T-helper 1 cell treated with Interleukin-12 subunit alpha and Interleukin-12 subunit beta and Interleukin-4 antibody, amounts not matched to agents 30 ng/mL and 1 ng/mL, for 36 hours (primary cell): Measurements from ENCODE around the gene PLD6. TPM values are rescaled to one million over a fixed set of nuclear protein-coding genes. Genes with fewer than 3 reads are reported as not detected.
"Not testable (repeated sequence)": the region's sequence is repeated elsewhere in the genome, so short reads cannot be mapped to it uniquely, and the experiment has no call there.

Source experiments
- intact Hi-C: fragments of 100-400 bp; cut with micrococcal nuclease; formaldehyde crosslinking; loops from one replicate; pipeline ENCODE4 v1.15.1; 2024
- total RNA-seq: library from RNA; stranded (reverse); gene quantifications from 2 replicates; pipeline ENCODE4 v1.2.3, GENCODE V29; 2022

PLD6 gene, protein sequence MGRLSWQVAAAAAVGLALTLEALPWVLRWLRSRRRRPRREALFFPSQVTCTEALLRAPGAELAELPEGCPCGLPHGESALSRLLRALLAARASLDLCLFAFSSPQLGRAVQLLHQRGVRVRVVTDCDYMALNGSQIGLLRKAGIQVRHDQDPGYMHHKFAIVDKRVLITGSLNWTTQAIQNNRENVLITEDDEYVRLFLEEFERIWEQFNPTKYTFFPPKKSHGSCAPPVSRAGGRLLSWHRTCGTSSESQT
- total RNA-seq = 9.2 and 9.8 TPM in 2 replicates

DNA sequence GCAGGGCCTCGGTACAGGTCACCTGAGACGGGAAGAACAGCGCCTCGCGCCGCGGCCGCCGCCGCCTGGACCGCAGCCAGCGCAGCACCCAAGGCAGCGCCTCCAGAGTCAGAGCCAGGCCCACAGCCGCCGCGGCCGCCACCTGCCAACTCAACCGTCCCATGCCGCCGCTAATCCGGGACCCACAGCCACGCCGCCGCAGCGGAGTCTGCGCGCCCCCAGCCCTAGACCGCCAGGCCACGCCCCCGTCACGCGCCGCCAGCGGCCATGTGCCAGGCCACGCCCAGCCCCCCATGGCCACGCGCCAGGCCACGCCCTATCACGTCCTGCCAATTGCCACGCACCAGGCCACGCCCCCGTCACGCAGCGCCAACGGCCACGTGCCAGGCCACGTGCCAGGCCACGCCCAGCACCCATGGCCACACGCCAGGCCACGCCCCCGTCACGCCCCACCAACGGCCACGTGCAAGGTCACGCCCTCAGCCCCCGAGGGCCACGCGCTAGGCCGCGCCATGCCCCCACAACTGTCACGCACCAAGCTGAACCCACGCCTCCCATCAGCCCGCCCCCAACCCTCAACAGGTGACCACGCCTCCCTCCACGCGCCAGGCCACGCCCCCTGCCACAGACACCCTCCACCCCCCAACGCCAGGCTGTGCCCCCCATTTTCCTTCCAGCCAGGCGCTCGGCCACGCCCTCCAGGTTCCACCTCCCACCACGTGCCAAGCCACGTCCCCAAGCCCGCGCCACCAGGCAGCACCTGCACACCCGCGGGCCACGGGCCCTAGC lies at the start of gene PLD6:
TSS of gene PLD6 (minus strand) at position 210 of the 789 bp plus-strand sequence. CDS start at position 163, 47 bp downstream.
- intact Hi-C loops = loop anchor here (1.0 to 10.0 kb wide), 5 partner anchors 27 to 768 kb away; partner anchors contain the start of genes DRC3, FLCN and TOM1L2

DNA sequence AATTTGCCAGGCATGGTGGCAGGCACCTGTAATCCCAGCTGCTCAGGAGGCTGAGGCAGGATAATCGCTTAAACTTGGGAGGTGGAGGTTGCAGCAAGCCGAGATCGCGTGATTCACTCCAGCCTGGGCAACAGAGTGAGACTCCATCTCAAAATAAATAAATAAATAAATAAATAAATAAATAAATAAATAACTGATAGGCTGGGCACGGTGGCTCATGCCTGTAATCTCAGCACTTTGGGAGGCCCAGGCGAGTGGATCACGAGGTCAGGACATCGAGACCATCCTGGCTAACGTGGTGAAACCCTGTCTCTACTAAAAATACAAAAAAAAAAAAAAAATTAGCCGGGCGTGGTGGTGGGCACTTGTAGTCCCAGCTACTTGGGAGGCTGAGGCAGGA lies 49.6 kb upstream of the PLD6 start:
- intact Hi-C loops = not testable (repeated sequence)

DNA sequence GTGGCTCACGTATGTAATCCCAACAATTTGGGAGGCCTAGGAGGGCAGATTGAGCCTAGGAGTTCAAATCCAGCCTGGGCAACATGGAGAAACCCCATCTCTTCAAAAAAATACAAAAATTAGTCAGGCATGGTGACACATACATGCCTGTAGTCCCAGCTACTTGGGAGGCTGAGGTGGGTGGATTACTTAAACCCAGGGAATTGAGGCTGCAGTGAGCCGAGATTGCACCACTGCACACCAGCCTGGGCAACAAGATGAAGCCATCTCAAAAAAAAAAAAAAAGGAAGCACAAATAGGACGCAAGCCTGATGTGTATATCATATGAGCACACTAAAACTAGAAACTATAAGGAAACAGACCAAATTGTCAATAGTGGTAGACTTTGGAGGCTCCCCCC lies 47.9 kb upstream of the PLD6 start:
- intact Hi-C loops = no loop called here

DNA sequence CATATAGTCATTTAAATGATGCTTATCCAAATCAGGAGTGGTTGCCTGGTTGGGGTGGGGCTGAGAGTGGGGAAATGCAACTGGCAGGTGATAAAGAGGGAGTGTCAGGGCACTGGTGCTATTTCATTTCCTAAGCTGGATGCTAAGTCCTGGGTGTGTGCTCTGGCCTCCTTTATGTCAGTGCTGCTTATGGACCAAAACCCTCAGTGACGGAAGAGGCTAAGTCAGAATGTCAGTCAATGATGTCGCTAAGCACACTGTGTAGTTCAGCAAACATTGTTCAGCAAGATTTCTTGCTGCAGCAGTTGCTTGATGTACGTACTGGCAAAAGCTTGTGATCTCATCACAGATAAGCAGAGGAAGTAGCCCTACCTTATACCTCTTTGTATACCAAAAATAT lies 47.3 kb upstream of the PLD6 start:
- intact Hi-C loops = no loop called here

DNA sequence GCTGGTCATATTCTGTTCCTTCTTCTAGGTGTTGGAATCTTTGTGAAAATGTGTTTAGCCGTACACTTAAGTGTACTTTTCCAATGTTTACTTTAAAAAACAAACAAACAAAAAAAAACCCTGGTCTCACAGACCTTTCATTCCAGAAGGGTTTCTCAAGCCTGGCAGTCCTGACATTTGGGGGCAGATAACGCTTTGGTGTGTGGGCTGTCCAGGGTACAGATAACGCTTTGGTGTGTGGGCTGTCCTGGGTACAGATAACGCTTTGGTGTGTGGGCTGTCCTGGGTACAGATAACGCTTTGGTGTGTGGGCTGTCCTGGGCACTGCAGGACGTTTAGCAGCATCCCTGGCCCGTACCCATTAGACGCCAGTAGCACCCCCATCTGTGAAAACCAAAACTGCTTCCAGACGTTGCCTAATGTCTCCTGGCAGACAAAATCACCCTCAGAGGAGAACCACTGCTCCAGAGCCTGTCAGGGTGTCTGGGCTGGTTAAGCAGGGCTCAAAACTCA lies 46.1 kb upstream of the PLD6 start:
- intact Hi-C loops = no loop called here

DNA sequence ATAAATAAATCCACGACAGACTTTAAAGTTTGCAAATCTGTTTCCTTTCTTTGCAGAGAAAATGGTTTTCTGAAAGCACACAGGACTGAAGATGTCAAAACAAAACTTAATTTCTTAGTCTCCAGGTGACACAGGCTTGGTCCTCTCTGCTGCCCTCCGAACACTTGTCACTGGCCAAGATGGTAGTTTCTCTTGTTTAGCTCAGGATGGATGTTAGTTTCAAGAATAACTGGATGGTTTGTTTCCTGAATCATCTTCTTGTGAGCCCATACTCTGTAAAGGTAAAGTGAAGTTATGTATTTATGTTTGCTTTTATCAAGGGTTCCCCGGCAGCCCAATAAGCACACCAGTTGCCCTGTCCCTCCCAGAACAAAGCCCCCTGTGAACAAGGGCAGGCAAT lies 40.7 kb upstream of the PLD6 start:
- intact Hi-C loops = no loop called here

DNA sequence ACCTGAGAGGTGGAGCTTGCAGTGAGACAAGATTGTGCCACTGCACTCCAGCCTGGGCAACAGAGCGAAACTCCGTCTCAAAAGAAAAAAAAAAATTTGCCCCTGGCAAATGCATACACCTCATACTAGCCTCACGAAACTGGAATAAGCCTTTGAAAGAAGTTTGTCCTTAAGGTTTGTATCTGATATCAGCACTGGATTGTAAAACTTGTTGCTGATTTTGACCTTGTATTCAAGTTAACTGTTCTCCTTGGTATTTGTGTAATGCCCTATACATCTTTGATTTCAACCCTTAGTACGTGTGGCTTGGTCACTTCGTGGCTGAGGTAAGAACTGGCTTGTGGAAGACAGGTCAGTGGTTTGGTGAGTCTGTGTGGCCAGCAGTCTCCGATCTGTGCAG lies 37.0 kb upstream of the PLD6 start:
- intact Hi-C loops = no loop called here

DNA sequence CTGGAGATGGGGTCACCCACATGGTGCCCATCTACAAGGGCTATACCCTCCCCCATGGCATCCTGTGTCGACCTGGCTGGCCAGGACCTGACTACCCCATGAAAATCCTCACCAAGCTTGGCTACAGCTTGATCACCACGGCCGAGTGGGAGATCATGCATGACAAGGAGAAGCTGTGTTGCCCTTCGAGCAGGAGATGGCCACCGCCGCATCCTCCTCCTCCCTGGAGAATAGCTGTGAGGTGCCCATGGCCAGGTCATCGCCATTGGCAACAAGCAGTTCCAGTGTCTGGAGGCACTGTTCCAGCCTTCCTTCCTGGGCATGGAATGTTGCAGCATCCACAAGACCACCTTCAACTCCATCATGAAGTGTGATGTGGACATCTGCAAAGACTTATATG lies 36.1 kb upstream of the PLD6 start:
- intact Hi-C loops = no loop called here

DNA sequence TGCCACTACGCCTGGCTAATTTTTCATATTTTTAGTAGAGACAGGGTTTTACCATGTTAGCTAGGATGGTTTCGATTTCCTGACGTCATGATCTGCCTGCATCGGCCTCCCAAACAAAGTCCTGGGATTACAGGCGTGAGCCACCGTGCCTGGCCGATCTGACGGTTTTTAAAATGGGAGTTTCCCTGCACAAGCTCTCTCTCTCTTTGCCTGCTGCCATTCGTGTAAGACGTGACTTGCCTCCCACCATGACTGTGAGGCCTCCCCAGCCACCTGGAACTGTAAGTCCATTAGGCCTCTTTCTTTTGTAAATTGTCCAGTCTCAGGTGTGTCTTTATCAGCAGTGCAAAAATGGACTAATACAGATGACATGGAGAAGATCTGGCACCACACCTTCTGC lies 35.5 kb upstream of the PLD6 start:
- intact Hi-C loops = no loop called here

DNA sequence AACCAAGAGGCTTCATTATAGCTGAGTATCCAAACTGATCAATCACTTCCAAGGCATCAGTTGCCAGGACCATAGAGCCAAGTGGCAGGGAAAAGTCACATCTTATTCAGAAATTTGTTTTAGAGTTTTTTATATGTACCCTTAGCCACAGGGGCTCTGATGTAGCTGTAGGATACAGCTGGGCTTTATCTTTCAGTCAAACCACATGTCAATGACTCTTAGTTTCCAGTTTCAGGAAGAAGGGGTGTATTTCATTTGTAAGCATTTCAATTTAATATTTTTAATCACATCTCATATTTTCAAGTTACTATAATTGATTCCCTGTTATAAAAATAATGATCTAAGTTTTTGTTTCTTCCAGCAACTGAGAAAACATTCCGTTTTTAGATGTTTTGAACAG lies 33.7 kb upstream of the PLD6 start:
- intact Hi-C loops = loop anchor here (5.0 kb wide), 1 partner anchor 123 kb away; no protein-coding TSS in a partner anchor

DNA sequence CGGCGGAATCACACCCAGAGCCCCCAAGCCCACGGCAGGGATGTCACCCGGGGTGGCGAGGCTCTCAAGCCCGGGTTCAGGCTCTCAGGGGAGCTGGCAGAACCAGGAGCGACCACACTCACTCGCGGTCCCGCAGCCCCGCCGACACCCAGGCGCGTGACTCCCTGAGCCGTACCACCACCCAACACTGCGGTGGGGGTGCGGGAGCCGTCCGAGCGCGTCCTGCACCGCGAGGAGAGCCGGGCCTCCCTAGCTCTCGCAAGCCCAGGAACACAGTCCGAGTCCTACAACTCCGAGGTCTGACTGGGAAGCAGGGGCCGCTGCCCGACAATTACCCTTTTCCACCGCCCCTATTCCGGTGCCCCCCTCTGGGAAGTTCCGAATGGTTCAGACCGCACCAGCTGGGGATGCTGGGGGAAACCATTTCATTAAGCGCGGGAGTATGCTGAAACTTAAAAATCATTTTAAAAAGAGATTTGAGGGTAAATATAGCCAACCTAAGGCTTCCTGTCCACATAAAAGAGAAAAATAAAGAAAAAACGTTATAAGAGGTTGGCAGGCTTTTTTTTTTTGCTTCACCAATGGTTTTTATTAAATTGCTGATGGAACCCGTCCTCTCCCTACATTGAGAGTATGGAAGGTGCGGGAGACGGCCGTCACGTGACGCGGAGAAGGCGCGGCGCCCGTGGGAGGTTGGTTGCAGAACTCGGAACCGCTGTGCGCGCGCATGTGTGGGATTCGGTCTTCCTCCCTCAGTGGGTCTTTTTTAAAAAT lies 31.1 kb upstream of the PLD6 start, which contains the start of gene FLCN:
TSS of gene FLCN (minus strand) at position 143 of the 774 bp plus-strand sequence. CDS start 9,031 bp downstream, outside the sequence.
- intact Hi-C loops = loop anchor here (1.0 to 5.0 kb wide), 10 partner anchors 31 to 234 kb away; partner anchors contain the start of genes COPS3, MPRIP and PLD6

DNA sequence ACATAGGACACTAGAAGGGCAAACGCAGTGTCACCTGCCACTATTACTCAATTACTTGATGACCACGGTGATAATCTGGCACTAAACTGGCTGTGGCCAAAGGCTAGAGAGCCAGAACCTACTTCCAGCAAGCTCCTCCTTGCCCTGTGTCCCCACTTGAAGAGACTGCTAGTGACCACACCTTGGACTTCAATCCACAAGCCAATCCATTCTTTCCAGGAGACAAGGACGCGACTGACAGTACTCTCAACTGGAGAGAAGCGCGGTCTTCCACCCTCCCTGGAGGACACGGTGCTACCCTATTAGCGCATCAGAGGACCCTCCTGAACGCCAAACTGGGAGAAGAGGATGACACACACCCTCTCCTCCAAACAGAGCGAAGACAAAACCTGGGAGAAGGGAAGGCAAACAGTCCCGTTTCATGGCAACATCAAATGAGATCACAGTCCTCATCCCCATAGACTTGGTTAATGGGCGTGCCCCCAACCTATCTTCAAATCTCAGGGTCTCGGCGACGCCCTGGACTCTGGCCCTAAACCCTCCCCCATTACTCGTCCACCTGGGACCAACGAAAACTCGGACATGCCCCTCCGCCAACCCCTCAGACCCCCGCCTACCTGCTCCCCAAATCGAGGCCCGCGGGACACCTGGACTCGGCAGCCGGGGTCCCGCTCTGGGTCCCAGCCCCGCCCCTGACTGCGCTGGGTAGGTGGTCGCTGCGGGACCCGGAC lies 30.3 kb upstream of the PLD6 start:
- intact Hi-C loops = loop anchor here (1.0 to 5.0 kb wide), 10 partner anchors 30 to 234 kb away; partner anchors contain the start of genes COPS3, MPRIP and PLD6

DNA sequence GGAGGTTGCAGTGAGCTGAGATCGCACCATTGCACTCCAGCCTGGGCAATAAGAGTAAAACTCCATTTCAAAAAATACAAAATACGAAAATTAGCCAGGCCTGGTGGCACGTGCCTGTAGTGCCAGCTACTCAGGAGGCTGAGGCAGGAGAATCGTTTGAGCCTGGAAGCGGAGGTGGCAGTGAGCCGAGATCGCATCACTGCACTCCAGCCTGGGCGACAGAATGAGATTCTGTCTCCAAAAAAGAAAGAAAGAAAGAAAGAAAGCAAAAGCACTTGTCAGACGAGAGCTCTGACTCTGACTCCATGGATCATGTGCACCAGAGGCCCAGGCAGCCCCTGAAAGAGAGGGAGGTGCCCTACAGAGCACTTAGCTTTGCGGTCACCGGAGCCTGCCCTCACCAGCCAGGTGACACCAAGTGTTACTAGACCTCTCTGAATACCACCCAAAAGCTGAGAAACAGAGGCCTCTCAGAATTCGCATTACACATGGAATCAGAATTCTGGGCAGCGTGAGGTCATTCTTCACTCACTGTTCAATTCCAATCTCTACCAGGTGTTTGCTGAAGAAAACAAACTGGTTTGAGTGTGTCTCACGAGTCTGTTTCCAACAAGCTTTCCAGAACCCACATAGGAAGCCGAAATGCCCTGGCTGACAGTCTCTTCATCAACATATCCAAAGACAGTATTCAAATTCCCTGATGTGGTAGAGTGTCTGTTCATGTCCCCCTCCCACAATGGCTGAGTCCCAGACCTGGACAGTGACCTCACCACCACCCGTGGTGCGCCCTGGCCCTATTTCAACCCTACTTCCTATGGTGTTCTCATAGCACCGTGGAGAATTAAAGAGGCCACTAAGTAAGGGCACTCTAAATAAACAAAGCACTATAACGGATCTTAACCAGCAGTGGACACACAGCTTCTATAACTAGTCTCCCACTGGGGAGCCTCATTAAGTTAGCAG lies 29.4 kb upstream of the PLD6 start:
- intact Hi-C loops = loop anchor here (2.0 to 5.0 kb wide), 5 partner anchors 77 to 233 kb away; no protein-coding TSS in a partner anchor

DNA sequence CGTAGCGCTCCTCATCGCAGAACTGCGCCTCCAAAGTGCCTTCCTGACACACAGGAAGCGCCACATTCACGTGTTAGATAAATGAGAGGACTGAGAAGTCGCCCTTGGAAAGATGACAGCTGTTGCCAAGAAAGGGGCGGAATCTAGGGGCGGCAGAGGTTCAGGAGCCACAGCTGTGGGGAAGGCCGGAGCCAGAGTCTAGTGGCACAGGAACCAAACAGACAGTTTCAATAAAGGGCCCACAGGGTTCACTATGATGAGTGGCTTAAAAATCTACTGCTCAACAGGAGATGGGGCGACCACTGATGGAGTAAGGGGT lies 26.1 kb upstream of the PLD6 start:
- intact Hi-C loops = no loop called here

DNA sequence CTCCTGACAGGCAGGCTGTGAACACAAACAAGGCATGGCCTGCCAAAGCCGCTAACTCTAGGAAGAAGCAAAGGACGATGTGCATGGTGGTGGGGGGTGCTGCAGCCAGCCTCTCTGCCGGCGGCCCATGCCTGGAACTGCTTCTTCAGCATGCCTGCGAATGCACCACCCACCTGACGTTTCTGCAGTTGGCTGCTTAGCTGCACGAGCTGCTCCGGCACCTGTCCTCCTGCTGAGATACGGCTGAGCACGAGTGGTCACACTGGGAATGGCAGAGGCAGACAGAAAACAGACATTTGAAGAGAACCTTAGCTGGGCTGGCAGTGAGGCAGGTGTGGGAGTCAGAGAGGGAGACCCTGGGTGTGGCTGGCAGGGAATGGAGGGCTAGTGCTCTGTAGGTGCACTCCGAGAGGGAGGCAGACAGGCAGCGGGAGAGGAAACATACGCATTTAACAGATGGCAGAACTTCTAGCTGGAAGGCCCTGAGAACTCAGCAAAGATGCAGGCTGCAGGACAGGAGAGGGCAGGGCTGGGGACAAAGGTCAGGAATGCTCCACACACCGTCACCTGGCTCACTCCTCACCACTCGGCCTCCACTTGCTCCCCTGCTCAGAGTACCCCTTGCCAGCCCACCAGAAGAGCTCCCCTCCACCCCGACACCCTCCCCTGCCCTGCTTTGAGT lies 25.6 kb upstream of the PLD6 start:
- intact Hi-C loops = no loop called here

DNA sequence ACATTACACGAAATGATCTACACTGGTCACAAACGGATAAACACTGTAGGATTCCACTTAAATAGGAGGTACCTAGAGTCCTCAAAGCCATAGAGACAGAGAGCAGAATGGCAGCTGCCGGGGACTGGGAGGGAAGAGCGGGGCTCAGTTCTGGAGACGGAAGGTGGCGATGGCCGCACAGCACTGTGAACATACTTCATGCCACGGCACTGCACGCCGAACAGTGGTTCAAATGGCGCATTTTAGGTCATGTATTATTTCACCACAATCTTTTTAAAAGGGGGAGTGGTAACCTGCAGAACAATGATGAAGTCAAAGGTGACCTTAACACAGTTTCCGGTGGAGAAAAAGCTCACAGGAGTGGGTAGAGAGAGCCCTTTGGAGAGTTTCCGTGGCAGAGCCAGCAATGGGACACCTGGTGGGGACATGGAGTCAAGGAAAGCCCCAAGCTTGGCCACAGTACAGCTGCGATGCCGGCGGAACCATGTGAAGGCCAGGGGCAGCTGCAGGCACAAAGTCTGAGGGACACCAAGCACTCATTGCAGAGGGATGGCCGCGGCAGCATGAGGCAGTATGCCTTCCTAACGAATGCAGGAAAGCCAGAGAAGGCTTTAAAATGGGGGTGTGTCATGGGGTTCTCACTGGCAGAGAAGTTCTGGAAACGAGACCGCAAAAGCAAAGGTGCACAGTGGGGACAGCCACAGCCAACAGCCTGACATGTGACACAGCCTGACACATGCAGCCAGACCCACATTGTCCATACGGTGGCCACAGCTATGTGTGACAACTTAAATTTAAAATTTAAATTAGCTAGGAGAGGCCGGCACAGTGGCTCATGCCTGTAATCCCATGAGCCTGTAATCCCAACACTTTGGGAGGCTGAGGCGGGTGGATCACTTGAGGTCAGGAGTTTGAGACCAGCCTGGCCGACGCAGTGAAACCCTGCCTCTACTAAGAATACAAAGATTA lies 23.6 kb upstream of the PLD6 start:
- intact Hi-C loops = no loop called here

DNA sequence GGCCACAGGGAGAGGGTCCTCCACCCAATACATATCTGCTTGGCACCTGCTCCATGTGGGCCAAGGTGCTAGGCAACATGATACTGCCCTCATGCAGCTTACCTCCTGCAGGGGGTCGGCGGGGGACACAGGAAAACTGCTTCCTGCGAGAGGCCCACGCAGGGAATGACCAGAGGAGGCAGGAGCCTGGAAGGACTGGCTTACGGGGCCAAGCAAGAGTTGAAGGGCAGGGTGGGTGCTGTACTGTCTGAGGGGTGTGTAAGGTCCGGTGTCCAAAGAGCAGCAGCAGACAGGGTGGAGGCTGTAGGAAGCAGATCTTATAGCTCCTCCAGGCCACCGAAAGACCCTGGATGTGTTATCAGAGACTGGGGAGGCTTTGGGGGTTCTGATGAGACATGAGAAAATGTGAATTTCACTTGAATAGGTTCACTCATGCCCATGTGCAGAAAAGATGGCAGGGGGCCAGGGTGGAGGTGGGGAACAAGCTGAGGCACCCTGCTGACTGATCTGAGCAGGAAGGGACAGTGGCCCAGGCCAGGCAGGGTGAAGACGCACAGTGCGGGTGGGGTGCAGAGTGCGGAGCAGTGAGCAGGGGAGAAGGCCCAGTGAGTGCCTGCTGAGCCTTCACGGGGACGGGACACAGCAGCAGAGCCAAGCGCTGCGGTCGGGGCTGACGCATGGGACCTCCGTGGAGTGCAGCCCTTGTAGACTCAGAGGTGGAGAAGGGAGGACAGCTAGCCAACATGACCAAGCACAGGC lies 22.6 kb upstream of the PLD6 start:
- intact Hi-C loops = no loop called here
